HG03159 (cell line): ENCODE data around the gene CCDC85C.

Experiments used
- ATAC-seq: cut with Tn5 transposase; IDR thresholded peaks from one replicate; pipeline ENCODE4 v1.9.1; 2021; ENCODE audit warnings: mild to moderate bottlenecking, moderate library complexity; ENCODE audit not compliant: unreplicated experiment

Gene CCDC85C

DNA sequence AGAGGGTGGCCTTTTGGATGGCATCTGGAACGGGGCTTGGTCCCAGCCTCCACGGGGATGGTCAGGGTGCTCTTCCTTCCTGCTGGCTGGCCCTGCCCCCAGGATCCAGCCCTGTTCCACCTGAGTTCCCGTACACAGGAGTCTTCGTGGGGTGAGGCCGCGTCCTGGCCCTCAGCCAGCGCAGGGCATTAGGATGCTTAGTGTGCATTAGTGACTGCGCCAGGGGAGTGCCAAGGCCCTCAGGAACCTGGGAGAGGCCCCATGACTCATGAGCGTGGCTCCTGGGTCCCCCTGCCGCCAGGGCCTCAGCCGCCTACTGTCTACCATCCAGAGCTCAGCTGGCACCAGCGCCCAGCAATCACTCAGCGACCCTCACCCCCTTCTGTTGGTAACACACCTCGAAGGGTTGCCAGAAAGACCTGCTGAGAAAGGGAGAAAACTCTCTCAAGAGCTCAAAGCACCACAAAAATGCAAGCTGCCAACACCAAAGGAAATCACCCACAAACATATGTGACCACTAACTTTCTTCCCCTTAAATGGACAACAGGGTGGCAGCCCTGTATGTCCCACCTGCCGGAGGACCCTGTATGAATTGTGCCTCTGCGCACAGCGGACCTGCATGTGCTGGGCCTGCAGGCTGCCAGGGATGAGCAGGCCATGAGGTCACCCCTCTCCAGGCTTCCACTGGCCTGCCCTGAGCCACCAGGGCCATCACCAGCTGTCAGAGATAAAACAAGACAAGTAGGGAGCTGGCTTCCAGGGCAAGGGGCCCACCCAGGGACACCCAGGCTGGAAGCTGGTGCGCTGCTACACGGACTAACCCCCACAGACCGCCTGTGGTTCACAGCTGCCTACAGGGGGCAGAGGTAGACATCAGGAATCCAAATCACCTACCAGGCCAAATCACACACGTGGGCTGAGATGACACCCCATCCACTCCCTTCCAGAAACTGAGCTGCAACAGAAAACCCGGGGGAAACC, 28.7 kb downstream of the CCDC85C start:
- ATAC-seq, result no peak

DNA sequence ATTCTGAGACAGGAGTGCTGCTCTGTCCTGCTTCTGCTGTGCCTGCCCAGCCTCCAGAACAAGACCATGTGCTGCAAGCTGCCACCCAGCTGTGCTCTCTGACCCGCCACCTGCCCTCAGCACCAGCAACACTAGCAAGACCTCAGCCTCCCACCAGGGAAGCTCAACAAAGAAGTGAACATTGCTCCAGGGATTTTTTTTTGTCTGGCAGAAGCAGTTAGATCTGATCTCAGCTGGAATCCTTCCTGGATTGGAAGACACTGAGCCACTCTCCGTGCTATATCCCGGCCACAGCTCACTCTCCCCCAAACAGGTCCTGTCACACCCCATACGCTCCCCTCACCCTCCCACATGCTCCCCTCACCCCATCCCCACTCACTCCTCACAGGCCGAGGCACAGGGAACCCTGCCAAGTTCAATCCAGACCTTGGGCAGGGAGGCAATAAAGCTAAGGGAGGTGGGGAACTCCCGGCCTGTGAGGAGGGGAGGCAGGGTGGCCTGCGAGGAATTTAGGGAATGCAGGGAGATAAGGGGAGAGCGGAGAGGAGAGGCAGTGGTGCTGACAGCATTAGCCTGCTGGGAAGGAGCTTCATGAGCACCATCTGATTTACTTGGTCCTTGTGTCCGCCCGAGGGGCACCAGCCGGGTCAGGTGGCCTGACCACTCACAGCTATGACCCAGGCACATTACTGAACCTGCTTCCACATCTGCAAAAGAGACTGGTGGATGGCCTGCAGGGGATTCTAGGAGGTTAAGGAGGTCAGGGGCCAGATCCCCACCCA, 29.7 kb downstream of the CCDC85C start:
- ATAC-seq, result no peak

GRCh38 chr14:99573436-99574098, 30.4 kb downstream of the CCDC85C start:
- no peak for ATAC-seq

DNA sequence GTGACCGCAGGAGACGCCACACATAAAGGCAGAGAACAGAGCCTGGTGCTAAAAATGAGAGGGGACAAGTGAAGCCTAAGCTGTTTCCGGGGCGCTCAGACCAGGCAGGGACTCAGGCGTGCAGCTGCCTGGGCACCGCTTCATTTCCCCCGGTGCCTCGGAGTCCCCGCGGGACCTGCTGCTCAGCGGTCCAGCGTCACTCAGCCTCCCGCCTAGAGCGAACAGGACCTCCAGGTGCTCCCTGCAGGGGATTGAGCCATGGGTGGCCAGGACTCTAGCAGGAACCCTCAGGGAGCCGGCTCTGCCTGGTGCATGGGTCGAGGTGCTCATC, 31.0 kb downstream of the CCDC85C start:
- ATAC-seq, result no peak

- no peak for ATAC-seq
Measured at GRCh38 chr14:99572173-99572999, 31.6 kb downstream of the CCDC85C start.

GRCh38 chr14:99571303-99571986, 32.6 kb downstream of the CCDC85C start:
- no peak for ATAC-seq

DNA sequence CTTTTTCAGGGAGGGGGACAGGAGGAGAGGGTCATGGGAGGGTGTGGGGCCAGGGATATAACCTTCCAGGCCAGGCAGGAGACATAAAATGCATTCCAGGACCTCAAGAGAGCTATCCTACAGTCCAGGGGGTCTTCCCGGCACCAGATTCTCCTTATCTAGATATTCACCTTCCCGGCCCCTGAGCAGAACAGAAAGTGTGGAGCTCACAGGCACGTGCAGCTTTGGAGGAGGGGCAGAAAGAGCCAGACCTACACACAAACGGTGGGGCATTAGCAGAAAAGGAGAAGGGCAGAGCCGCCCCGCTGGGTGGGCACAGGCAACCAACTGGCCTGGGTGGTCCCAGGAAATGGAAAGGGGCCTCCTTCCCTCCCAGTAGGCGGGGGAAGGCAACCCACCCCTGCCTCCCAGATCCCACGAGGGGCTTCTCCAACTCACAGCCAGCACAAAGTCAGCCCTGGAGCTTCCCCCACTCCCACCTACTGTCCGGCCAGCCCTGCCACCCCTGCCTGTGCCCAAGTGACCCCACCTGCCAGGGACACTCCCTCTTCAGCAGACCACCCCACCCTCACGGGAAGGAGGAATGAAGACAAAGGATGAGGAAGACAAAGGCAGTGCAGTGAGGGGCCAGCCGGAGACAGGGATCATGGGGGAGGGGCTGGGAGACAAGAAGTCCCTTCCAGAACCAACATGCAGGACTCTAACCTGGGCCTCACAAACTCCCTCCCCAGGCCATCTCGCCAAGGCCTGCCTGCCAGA, 33.3 kb downstream of the CCDC85C start:
- ATAC-seq, result no peak

DNA sequence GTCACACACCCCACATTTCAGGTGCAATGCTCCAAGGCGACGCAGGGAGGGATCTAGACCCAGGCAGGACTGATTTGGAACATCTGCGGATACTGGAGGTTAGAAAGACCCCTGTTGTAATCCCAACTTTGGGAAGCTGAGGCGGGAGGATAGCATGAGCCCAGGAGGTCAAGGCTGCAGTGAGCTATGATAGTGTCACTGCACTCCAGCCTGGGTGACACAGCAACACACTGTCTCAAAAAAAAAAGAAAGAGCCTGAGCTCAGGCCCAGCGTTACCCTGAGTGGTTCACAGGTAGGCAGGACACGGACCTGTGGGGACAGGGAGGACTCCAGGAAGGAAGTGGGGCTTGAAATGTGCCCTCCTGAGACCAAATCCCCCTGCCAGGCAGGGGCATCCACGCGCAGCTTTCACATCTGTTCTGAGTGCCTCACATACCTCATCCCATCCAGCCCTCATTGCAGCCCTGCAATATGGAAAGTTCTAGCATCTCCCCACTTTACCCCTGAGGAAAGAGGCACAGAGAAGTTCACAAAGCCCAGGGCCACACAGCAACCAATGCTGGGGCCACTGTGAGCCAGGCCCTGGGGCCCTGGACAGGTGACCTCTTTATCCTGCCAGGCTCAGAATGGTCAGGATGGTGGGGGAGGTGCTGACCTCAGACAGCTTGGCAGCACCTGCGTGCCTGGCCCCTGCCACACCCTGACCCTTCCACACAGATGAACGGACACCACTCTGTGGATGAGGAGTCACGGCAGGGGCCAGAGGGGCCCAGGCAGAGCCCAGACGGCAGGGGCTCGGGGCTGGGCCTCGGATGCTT, 34.1 kb downstream of the CCDC85C start:
- no peak for ATAC-seq

GRCh38 chr14:99568567-99569560, 35.1 kb downstream of the CCDC85C start:
- ATAC-seq, result no peak

DNA sequence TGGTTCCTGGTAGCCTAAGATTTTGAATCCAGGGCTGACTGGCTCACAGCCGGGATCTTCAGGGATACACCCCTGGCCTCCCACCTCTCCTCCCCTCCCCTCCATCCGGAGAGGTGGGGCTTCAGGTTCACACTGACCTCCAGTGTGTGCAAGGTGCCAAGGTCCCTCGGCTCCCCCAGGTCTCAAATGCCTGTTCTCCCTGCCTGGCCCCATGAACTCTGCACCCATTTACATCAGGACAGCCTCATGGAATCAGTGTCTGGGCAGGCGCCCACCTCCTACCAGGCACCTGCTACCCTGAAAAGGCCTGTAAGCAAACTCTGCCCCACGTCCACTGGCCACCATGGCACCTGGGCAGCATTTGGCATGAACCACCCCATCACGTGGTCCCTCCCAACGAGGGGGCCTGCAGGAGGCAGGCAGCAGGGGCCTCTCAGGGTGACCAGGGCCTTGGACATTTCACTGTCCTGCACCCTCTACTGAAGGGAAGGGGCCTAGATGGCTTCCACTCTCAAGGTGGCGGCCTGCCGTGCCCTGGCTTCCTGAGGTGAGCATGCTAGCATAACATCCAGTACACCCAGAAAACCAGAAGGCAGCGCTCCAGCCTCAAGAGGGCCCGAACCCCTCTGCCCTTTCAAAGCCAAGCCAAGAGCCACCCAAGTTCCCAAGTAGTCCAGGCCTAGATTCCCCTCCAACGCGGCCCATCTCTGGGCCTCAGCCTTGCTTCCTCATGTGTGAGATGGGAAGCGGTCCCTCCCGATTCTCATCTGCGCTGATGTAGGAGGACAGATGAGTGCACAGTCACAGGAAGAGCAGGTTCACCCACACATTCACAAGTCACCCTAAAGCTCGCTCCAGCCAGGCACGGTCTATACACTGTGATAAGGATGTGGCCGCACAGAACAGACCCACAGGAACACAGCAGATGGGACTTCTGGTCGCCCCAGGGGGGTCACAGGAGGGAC, 37.3 kb downstream of the CCDC85C start:
- no peak for ATAC-seq

DNA sequence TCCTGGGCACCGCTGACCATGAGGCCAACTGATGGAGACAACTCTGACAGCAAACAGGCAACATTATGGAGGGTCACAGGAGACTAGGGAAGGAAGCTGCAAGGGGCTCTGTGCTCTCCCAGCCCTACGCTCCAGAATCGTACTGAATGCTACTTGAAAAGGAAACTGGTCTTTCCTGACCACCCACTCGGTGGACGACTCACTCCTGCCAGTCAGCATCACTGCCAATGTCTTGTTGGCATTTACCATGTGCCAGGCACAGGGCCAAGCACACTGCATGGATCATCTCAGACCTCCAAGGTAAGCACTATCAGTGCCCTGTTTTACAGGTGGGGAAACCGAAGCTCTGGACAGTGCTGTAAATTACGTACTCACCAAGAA, 38.0 kb downstream of the CCDC85C start:
- no peak for ATAC-seq

DNA sequence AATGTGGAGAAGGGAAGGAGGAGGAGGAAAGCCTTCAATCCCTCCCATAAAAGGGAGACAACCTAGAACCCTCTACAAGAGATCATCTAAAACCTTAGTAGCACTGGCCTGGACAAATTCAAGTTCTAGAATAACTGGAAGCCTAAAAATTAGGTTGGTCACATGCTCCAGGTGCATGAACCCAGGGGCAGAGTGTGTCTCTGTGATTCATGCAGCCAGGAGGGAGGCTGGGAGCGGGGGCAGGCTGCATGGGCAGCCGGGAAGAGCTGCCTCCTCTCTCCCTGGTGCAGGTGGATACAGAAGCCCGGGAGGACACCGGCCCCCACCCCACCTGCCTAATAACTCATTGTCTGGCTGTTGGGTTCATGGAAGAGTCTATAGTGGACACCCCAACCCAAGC, 38.6 kb downstream of the CCDC85C start:
- ATAC-seq, result no peak

DNA sequence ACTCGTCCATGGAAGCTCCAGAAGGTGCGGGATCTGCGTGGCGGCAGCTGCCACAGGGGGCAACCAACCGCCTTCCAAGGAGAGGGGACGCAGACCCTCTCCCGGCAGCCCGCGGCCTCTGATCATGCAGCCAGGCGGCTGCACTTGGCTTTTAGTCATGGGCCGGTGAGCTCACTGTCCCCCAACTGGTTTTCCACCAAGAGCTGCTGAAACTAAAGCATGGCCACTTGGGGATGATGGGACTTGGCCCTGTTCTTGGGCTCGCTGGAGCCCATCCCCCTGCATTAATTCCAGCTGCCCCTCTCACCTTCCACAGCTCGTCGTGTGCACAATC, 39.1 kb downstream of the CCDC85C start:
- ATAC-seq, result no peak

DNA sequence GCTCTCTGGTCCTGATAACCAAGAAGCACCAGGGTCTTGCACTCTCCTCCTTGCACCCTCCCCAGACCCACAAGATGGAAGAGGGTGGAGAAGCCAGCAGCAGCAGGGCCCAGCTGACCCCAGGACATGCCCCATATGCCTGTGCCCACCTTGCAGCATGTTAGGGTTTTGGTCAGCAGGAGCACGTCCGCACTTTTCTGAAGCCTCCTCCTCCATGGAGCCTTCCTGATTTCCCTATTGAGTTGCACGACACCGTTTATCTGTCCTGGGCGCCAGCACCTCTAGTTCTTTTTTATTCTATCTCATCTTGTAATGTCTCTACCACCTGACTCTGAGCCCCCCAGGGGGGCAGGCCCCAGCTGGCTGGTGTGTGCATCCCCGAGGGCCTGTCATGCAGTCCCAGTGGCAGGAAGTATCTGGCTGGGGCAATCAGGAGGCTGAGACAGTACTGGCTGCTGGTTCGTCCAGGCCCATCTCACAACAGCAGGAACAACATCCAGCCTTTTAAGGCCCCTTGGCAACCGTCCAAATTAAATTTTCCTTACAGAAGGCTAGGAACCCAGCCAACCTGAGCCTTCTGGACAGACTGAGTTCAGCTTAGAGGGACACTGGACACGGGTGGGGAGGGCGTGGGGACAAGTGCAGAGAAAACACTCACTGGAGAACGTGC, 39.6 kb downstream of the CCDC85C start:
- ATAC-seq, result no peak

- ATAC-seq, result no peak
Measured at GRCh38 chr14:99563749-99564129, 40.3 kb downstream of the CCDC85C start.
